GM15510 (cell line): Measurements from ENCODE around the gene MED19.

Experiments
- POLR2A ChIP-seq: IDR thresholded peaks from 3 replicates; pipeline ENCODE4 v1.6.1; 2011; ENCODE audit warnings: borderline replicate concordance; ENCODE audit not compliant: insufficient read length; ENCODE audit errors: extremely low read depth

The MED19 gene

GRCh38 chr11:57727185-57727584 is 15.2 kb upstream of the MED19 start:
- TF ChIP-seq POLR2A: no peak

GRCh38 chr11:57713835-57714234 is 1.8 kb upstream of the MED19 start:
- no peak for TF ChIP-seq POLR2A

- peak; percentile 61 for TF ChIP-seq POLR2A
Measured at GRCh38 chr11:57712256-57713150, 488 bp upstream of the MED19 start, which contains the start of gene TMX2. TMX2 (plus strand) TSS chr11:57712593; CDS start chr11:57712619, 26 bp downstream.

- TF ChIP-seq POLR2A: no peak
Measured at GRCh38 chr11:57709802-57710367, 2.1 kb downstream of the MED19 start.

GRCh38 chr11:57704932-57705331 is 7.1 kb downstream of the MED19 start:
- no peak for TF ChIP-seq POLR2A

- TF ChIP-seq POLR2A: no peak
Measured at GRCh38 chr11:57703341-57703740, 8.7 kb downstream of the MED19 start.

GRCh38 chr11:57700425-57700824 is 11.6 kb downstream of the MED19 start:
- TF ChIP-seq POLR2A: no peak

- TF ChIP-seq POLR2A: no peak
Measured at GRCh38 chr11:57699813-57700212, 12.2 kb downstream of the MED19 start.

GRCh38 chr11:57698843-57699365 is 13.1 kb downstream of the MED19 start:
- TF ChIP-seq POLR2A: no peak

- TF ChIP-seq POLR2A: no peak
Measured at GRCh38 chr11:57681168-57681567, 30.8 kb downstream of the MED19 start.

- TF ChIP-seq POLR2A: no peak
Measured at GRCh38 chr11:57680552-57680874, 31.5 kb downstream of the MED19 start.

- TF ChIP-seq POLR2A: no peak
Measured at GRCh38 chr11:57679396-57679795, 32.6 kb downstream of the MED19 start.

- no peak for TF ChIP-seq POLR2A
Measured at GRCh38 chr11:57675176-57675941, 36.7 kb downstream of the MED19 start.

- no peak for TF ChIP-seq POLR2A
Measured at GRCh38 chr11:57674251-57674650, 37.8 kb downstream of the MED19 start.

- TF ChIP-seq POLR2A: no peak
Measured at GRCh38 chr11:57668434-57668782, 43.6 kb downstream of the MED19 start.
